WERI-Rb-1 (cell line): Measurements from ENCODE around the gene ZNF83.

ENCODE experiments used
- DNase-seq: peaks from one replicate; pipeline ENCODE4 v3.0.0-alpha.2; 2020
- H3K27ac ChIP-seq: fragments of 250-450 bp; sonication (Bioruptor Pico); 2 replicates; pipeline ENCODE4 v1.5.1; 2020; ENCODE audit warnings: mild to moderate bottlenecking, moderate library complexity
- H3K27me3 ChIP-seq: fragments of 250-450 bp; sonication (Bioruptor Pico); 2 replicates; pipeline ENCODE4 v1.5.1; 2021; ENCODE audit warnings: mild to moderate bottlenecking, low read depth, moderate library complexity; ENCODE audit not compliant: insufficient read depth, severe bottlenecking
- H3K36me3 ChIP-seq: fragments of 250-450 bp; sonication (Bioruptor Pico); 2 replicates; pipeline ENCODE4 v1.5.1; 2020; ENCODE audit warnings: mild to moderate bottlenecking, moderate library complexity
- H3K4me3 ChIP-seq: 2 replicates; pipeline ENCODE4 v1.5.1; 2011; ENCODE audit warnings: low read depth, mild to moderate bottlenecking, control low read depth, low read length
- H3K9me3 ChIP-seq: fragments of 250-450 bp; sonication (Bioruptor Pico); 2 replicates; pipeline ENCODE4 v1.5.1; 2021; ENCODE audit warnings: mild to moderate bottlenecking, moderate library complexity; ENCODE audit not compliant: severe bottlenecking
- TF ChIP-seq, protein P1 (sequence below): IDR thresholded peaks from 2 replicates; pipeline ENCODE4 v1.5.1; 2011; ENCODE audit warnings: low read depth, mild to moderate bottlenecking, control low read depth, inconsistent platforms, low read length

ZNF83 gene

GRCh38 chr19:52653161-52653560 lies 15.0 kb upstream of the ZNF83 start:
- TF ChIP-seq, protein P1, sequence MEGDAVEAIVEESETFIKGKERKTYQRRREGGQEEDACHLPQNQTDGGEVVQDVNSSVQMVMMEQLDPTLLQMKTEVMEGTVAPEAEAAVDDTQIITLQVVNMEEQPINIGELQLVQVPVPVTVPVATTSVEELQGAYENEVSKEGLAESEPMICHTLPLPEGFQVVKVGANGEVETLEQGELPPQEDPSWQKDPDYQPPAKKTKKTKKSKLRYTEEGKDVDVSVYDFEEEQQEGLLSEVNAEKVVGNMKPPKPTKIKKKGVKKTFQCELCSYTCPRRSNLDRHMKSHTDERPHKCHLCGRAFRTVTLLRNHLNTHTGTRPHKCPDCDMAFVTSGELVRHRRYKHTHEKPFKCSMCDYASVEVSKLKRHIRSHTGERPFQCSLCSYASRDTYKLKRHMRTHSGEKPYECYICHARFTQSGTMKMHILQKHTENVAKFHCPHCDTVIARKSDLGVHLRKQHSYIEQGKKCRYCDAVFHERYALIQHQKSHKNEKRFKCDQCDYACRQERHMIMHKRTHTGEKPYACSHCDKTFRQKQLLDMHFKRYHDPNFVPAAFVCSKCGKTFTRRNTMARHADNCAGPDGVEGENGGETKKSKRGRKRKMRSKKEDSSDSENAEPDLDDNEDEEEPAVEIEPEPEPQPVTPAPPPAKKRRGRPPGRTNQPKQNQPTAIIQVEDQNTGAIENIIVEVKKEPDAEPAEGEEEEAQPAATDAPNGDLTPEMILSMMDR = no peak
- Histone ChIP-seq H3K27ac (no peak overlapping the region), H3K27me3 (no peaks in the 10 kb centered on the region), H3K36me3 (peaks cover 86% of the 10 kb centered on the region), H3K9me3 (no peaks in the 10 kb centered on the region), H3K4me3 (no peak overlapping the region)
- DNase-seq = no peak

GRCh38 chr19:52651956-52652355 lies 13.8 kb upstream of the ZNF83 start:
- H3K36me3 ChIP-seq = peaks cover 75% of the 10 kb centered on the region
- TF ChIP-seq, protein P1 = no peak
- no peak for DNase-seq

GRCh38 chr19:52648336-52649016 lies 10.3 kb upstream of the ZNF83 start:
- TF ChIP-seq, protein P1 = no peak
- H3K9me3 ChIP-seq = no peaks in the 10 kb centered on the region
- H3K27ac ChIP-seq = peak overlapping the region; percentile 36; the same call in 1 of the 2 replicates
- no peak for DNase-seq
- H3K4me3 ChIP-seq = no peak overlapping the region
- H3K27me3 ChIP-seq = no peaks in the 10 kb centered on the region
- peaks cover 51% of the 10 kb centered on the region for H3K36me3 ChIP-seq

More at GRCh38 chr19:52651956-52652355, 13.8 kb upstream of the ZNF83 start:
- Histone ChIP-seq H3K9me3 (no peaks in the 10 kb centered on the region), H3K27me3 (no peaks in the 10 kb centered on the region), H3K4me3 (no peak overlapping the region), H3K27ac (no peak overlapping the region)

- Histone ChIP-seq H3K36me3 (peaks cover 33% of the 10 kb centered on the region), H3K27me3 (no peaks in the 10 kb centered on the region), H3K4me3 (no peak overlapping the region), H3K9me3 (no peaks in the 10 kb centered on the region), H3K27ac (no peak overlapping the region)
- TF ChIP-seq, protein P1 = no peak
- DNase-seq = no peak
These were observed 8.5 kb upstream of the ZNF83 start for GRCh38 chr19:52646571-52647217.

GRCh38 chr19:52640916-52641315 lies 2.8 kb upstream of the ZNF83 start:
- peak; percentile 92 for DNase-seq
- Histone ChIP-seq H3K9me3 (no peaks in the 10 kb centered on the region), H3K27ac (no peak overlapping the region; the same call in 1 of the 2 replicates), H3K27me3 (no peaks in the 10 kb centered on the region), H3K4me3 (peak overlapping the region; percentile 10; the same call in 1 of the 2 replicates), H3K36me3 (peaks cover 6% of the 10 kb centered on the region)
- TF ChIP-seq, protein P1 = no peak
